IMR-90 (cell line): ENCODE measurements around the gene PCDH1. TPM values are rescaled to one million over a fixed set of nuclear protein-coding genes. Genes with fewer than 3 reads are reported as not detected.

Source experiments
- ATAC-seq: fragments of 200-7000 bp; cut with Tn5 transposase; 2 replicates; pipeline ENCODE4 v1.9.1; 2020; ENCODE audit warnings: low read depth, mild to moderate bottlenecking, moderate library complexity
- BruUV-seq: library from RNA; stranded (reverse); fragments of 400-500 nt; replicated peaks from 2 replicates; lab custom pipeline; 2021; lab: Mats Ljungman, UMichigan
- CTCF ChIA-PET: fragments of 300-600 bp; formaldehyde crosslinking; extraction: SDS; loops from one replicate; lab custom pipeline; 2021; ENCODE audit warnings: antibody characterized with exemption; lab: Yijun Ruan, JAX
- POLR2A ChIA-PET: fragments of 300-600 bp; sonication (Branson Sonifier 250); formaldehyde crosslinking; loops from one replicate; lab custom pipeline; 2022; ENCODE audit warnings: antibody characterized with exemption; ENCODE audit not compliant: unreplicated experiment; lab: Charles Lee
- DNase-seq: peaks from one replicate; pipeline ENCODE4 v3.0.0; 2013
- H2AFZ ChIP-seq: replicated peaks from 2 replicates; pipeline ENCODE3; 2013; ENCODE audit warnings: low read length, mild to moderate bottlenecking; ENCODE audit not compliant: poor library complexity
- H2AK5ac ChIP-seq: 2 replicates; pipeline ENCODE4 v1.6.1; 2013; ENCODE audit warnings: low read depth, low read length, inconsistent platforms
- H2AK9ac ChIP-seq: replicated peaks from 2 replicates; pipeline ENCODE3; 2013; ENCODE audit warnings: mild to moderate bottlenecking, low read depth, low read length, moderate library complexity; ENCODE audit not compliant: poor library complexity
- H2BK120ac ChIP-seq: 2 replicates; pipeline ENCODE4 v1.6.1; 2013; ENCODE audit warnings: low read depth, low read length, inconsistent platforms
- H2BK15ac ChIP-seq: 3 replicates; pipeline ENCODE4 v1.6.1; 2013; ENCODE audit warnings: low read depth, low read length, inconsistent platforms
- H2BK20ac ChIP-seq: 2 replicates; pipeline ENCODE4 v1.6.1; 2013; ENCODE audit warnings: low read depth, mild to moderate bottlenecking, inconsistent platforms, low read length, moderate library complexity
- H2BK5ac ChIP-seq: 2 replicates; pipeline ENCODE4 v1.6.1; 2013; ENCODE audit warnings: mild to moderate bottlenecking, low read depth, low read length, inconsistent platforms; ENCODE audit not compliant: poor library complexity, severe bottlenecking
- H3K14ac ChIP-seq: replicated peaks from 2 replicates; pipeline ENCODE4 v1.6.1; 2013; ENCODE audit warnings: low read depth, low read length, inconsistent platforms
- H3K18ac ChIP-seq: 2 replicates; pipeline ENCODE4 v1.6.1; 2013; ENCODE audit warnings: low read depth, low read length, control low read depth
- H3K23ac ChIP-seq: 2 replicates; pipeline ENCODE4 v1.6.1; 2013; ENCODE audit warnings: low read depth, low read length, inconsistent platforms
- H3K27ac ChIP-seq: 2 replicates; pipeline ENCODE4 v1.5.1; 2013; ENCODE audit warnings: mild to moderate bottlenecking, control low read depth, low read length; ENCODE audit not compliant: insufficient read depth
- H3K27me3 ChIP-seq: 2 replicates; pipeline ENCODE4 v1.6.1; 2013; ENCODE audit warnings: low read length; ENCODE audit not compliant: control insufficient read depth, insufficient read depth
- H3K36me3 ChIP-seq: 2 replicates; pipeline ENCODE4 v1.6.1; 2013; ENCODE audit warnings: low read length, mixed read lengths; ENCODE audit not compliant: control insufficient read depth, insufficient read depth
- H3K4ac ChIP-seq: 2 replicates; pipeline ENCODE4 v1.6.1; 2013; ENCODE audit warnings: low read depth, low read length, inconsistent platforms
- H3K4me1 ChIP-seq: 2 replicates; pipeline ENCODE4 v1.6.1; 2013; ENCODE audit warnings: low read length, mixed read lengths; ENCODE audit not compliant: control insufficient read depth, insufficient read depth
- H3K4me2 ChIP-seq: 2 replicates; pipeline ENCODE4 v1.6.1; 2013; ENCODE audit warnings: low read depth, mild to moderate bottlenecking, control low read depth, low read length, moderate library complexity
- H3K4me3 ChIP-seq: 2 replicates; pipeline ENCODE4 v1.5.1; 2013; ENCODE audit warnings: low read depth, mild to moderate bottlenecking, control low read depth, low read length, moderate library complexity; ENCODE audit not compliant: insufficient read depth
- H3K56ac ChIP-seq: 2 replicates; pipeline ENCODE4 v1.6.1; 2013; ENCODE audit warnings: low read length, inconsistent platforms; ENCODE audit not compliant: insufficient read depth; ENCODE audit errors: extremely low read depth
- H3K79me1 ChIP-seq, 2 experiments: 2 replicates each; pipeline ENCODE4 v1.6.1; 2013; ENCODE audit warnings: low read length in 2 of 2, inconsistent platforms in 1 of 2, low read depth in 1 of 2
- H3K9ac ChIP-seq: 2 replicates; pipeline ENCODE4 v1.6.1; 2013; ENCODE audit warnings: low read depth, low read length, control low read depth
- H3K9me1 ChIP-seq: 2 replicates; pipeline ENCODE4 v1.6.1; 2013; ENCODE audit warnings: low read length, inconsistent platforms; ENCODE audit not compliant: insufficient read depth
- H3K9me3 ChIP-seq: 2 replicates; pipeline ENCODE4 v1.6.1; 2013; ENCODE audit warnings: low read length; ENCODE audit not compliant: control insufficient read depth, insufficient read depth
- H4K20me1 ChIP-seq: 2 replicates; pipeline ENCODE4 v1.6.1; 2013; ENCODE audit warnings: low read length, inconsistent platforms; ENCODE audit not compliant: insufficient read depth
- H4K5ac ChIP-seq: 2 replicates; pipeline ENCODE4 v1.6.1; 2013; ENCODE audit warnings: mild to moderate bottlenecking, low read depth, low read length, control low read depth
- H4K8ac ChIP-seq, 2 experiments: 2 replicates each; pipeline ENCODE4 v1.6.1; 2013; ENCODE audit warnings: low read depth in 2 of 2, low read length in 2 of 2, control low read depth in 1 of 2, inconsistent platforms in 1 of 2
- H4K91ac ChIP-seq: 2 replicates; pipeline ENCODE4 v1.6.1; 2013; ENCODE audit warnings: low read depth, low read length, inconsistent platforms; ENCODE audit not compliant: insufficient read depth
- BHLHE40 ChIP-seq: fragments of 150-350 bp; IDR thresholded peaks from 2 replicates; pipeline ENCODE4 v1.6.1; 2016; ENCODE audit warnings: mild to moderate bottlenecking, low read depth, low read length
- CEBPB ChIP-seq: IDR thresholded peaks from 2 replicates; pipeline ENCODE4 v1.6.1; 2012; ENCODE audit warnings: low read depth, low read length, improper control_type of control experiment
- FOS ChIP-seq: fragments of 150-350 bp; IDR thresholded peaks from 2 replicates; pipeline ENCODE4 v1.6.1; 2016; ENCODE audit warnings: low read depth, low read length
- MAFK ChIP-seq: IDR thresholded peaks from 2 replicates; pipeline ENCODE4 v1.6.1; 2012; ENCODE audit warnings: low read depth, low read length, improper control_type of control experiment
- MAZ ChIP-seq: IDR thresholded peaks from 2 replicates; pipeline ENCODE4 v1.6.1; 2012; ENCODE audit warnings: low read depth, mild to moderate bottlenecking, low read length, improper control_type of control experiment, moderate library complexity, borderline replicate concordance
- MXI1 ChIP-seq: IDR thresholded peaks from 2 replicates; pipeline ENCODE4 v1.6.1; 2012; ENCODE audit warnings: low read depth, mild to moderate bottlenecking, low read length, moderate library complexity, borderline replicate concordance
- NFE2L2 ChIP-seq: fragments of 150-350 bp; IDR thresholded peaks from 2 replicates; pipeline ENCODE4 v1.6.1; 2016; ENCODE audit warnings: low read depth, mild to moderate bottlenecking, low read length
- POLR2A ChIP-seq: IDR thresholded peaks from 2 replicates; pipeline ENCODE4 v1.6.1; 2012; ENCODE audit warnings: mild to moderate bottlenecking, low read depth, low read length
- RAD21 ChIP-seq: IDR thresholded peaks from 2 replicates; pipeline ENCODE4 v1.6.1; 2012; ENCODE audit warnings: low read length, improper control_type of control experiment
- RCOR1 ChIP-seq: IDR thresholded peaks from 2 replicates; pipeline ENCODE4 v1.6.1; 2012; ENCODE audit warnings: mild to moderate bottlenecking, low read length, improper control_type of control experiment; ENCODE audit not compliant: insufficient replicate concordance
- RFX5 ChIP-seq: IDR thresholded peaks from 2 replicates; pipeline ENCODE4 v1.8.0; 2012; ENCODE audit warnings: low read depth, mild to moderate bottlenecking, low read length, moderate library complexity
- SMC3 ChIP-seq: fragments of 150-350 bp; IDR thresholded peaks from 2 replicates; pipeline ENCODE4 v1.6.1; 2016; ENCODE audit warnings: low read depth, mild to moderate bottlenecking, antibody characterized with exemption, low read length, moderate library complexity
- WGBS, 2 experiments: methylation state at CpG; one replicate each; pipeline versions ENCODE4 v1.1.5 to v1.1.7; 2013; ENCODE audit warnings: missing lambda C conversion rate in 2 of 2; ENCODE audit not compliant: insufficient read length in 1 of 2; ENCODE audit errors: extremely low coverage in 2 of 2; 5-methylcytosine and 5-hydroxymethylcytosine counted together
- dilution Hi-C: fragments of 300-500 bp; cut with HindIII; formaldehyde crosslinking; loops from one replicate; pipeline ENCODE4 v1.14.3; 2018; ENCODE audit warnings: low sequenced_read_pairs; ENCODE audit not compliant: unreplicated experiment
- in situ Hi-C: fragments of 300-500 bp; cut with MboI; formaldehyde crosslinking; loops from 3 replicates; pipeline ENCODE4 v1.14.3; 2019; ENCODE audit warnings: low sequenced_read_pairs, inconsistent platforms, mixed read lengths
- intact Hi-C: fragments of 100-400 bp; cut with micrococcal nuclease; formaldehyde crosslinking; loops from 2 replicates; pipeline ENCODE4 v1.10.0; 2022
- polyA plus RNA-seq, 3 experiments: library from polyadenylated mRNA; depleted of rRNA; stranded (reverse); fragments of >200 nt; gene quantifications; 2 replicates each; pipeline ENCODE4 v1.2.3, GENCODE V29; 2012; ENCODE audit warnings: low replicate concordance in 1 of 3
- total RNA-seq: library from RNA; depleted of rRNA; stranded (reverse); fragments of >200 nt; gene quantifications from 2 replicates; pipeline ENCODE4 v1.2.3, GENCODE V29; 2012
- TF ChIP-seq, protein P1 (sequence below): conservative IDR thresholded peaks from 2 replicates; pipeline ENCODE4 v1.5.1; 2012; ENCODE audit warnings: mild to moderate bottlenecking, low read depth, low read length, improper control_type of control experiment
- TF ChIP-seq, protein P2 (sequence below): fragments of 150-350 bp; IDR thresholded peaks from 2 replicates; pipeline ENCODE4 v1.6.1; 2016; ENCODE audit warnings: low read depth, mild to moderate bottlenecking, low read length, moderate library complexity, borderline replicate concordance
- TF ChIP-seq, protein P3 (sequence below): fragments of 150-350 bp; IDR thresholded peaks from 2 replicates; pipeline ENCODE4 v1.6.1; 2017; ENCODE audit warnings: mild to moderate bottlenecking, antibody characterized with exemption, low read length, low read depth

Gene PCDH1
- total and polyA plus RNA-seq, 2 of the 4 experiments (the other 2 are of a cell fraction), result 0.74 to 0.90 TPM

DNA sequence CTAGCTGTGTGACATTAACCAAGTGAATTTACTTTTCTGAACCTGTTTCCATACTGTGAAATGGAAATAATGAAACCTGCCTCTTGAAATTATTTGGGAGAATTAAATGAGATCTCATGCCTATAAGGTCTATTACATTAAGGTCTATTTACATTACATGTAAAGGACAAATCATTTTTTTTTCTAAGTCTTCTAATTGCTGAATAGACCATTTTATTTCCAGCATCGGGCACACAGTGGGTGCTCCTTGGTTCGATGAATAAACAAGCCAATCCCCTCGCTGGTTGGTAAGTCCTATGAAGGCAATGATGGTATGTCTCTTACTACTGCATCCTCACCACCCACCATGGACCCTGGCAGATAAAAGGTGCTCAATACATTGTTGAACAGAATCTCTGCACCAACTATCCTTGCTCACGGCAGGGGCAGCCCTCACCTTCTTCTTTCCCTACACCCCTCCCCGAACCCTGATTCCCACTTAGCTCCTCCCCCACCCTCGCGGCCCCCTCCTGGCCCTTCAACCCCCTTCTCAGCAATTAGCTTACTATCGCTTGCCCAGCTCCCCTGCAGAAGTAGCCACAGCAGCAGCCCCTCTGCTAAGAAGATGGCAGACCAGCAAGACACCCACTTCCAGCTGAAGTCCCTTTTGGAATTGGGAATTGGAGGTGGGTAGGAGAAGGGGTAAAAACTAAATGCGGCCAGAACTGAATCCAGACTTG lies 3.0 kb downstream of the PCDH1 start:
- Histone ChIP-seq H2BK5ac (no peak overlapping the region), H2BK15ac (no peak overlapping the region), H4K91ac (no peak overlapping the region), H2AK9ac (no peak overlapping the region), H3K36me3 (no peaks in the 10 kb centered on the region), H4K20me1 (peaks cover 2% of the 10 kb centered on the region; the same call in 1 of the 2 replicates), H3K79me1 (no peaks in the 10 kb centered on the region), H3K4ac (no peak overlapping the region), H3K4me3 (no peak overlapping the region), H2AK5ac (no peak overlapping the region), H3K56ac (no peak overlapping the region), H2BK20ac (no peak overlapping the region), H3K18ac (no peak overlapping the region), H3K27me3 (peaks cover 75% of the 10 kb centered on the region), H3K27ac (no peak overlapping the region), H3K4me2 (no peak overlapping the region), H4K5ac (no peak overlapping the region), H3K23ac (no peak overlapping the region), H4K8ac (no peak overlapping the region), H3K9me1 (peaks cover 4% of the 10 kb centered on the region; the same call in 1 of the 2 replicates), H3K9me3 (0 out of 2 replicates have a peak, but pooled peaks cover 2% of the 10 kb centered on the region), H2BK120ac (no peak overlapping the region), H3K9ac (no peak overlapping the region), H3K14ac (no peak overlapping the region), H3K4me1 (peaks cover 8% of the 10 kb centered on the region; the same call in 1 of the 2 replicates), H2AFZ (no peak overlapping the region)
- ATAC-seq (no peak), DNase-seq (no peak)
- dilution Hi-C loops (no loop called here), in situ Hi-C loops (loop anchor here (5.0 kb wide), 1 partner anchor 82 kb away; the partner anchor contains the start of gene PCDH12), intact Hi-C loops (no loop called here)
- no TSS peak for BruUV-seq
- CTCF ChIA-PET, result no interaction called here
- POLR2A ChIA-PET, result no interaction called here
- WGBS, 2 experiments, result no CpG with 5 or more reads among the region's 9 CpGs
- no peak for TF ChIP-seq RFX5
- no peak for TF ChIP-seq POLR2A
- TF ChIP-seq, protein P1, sequence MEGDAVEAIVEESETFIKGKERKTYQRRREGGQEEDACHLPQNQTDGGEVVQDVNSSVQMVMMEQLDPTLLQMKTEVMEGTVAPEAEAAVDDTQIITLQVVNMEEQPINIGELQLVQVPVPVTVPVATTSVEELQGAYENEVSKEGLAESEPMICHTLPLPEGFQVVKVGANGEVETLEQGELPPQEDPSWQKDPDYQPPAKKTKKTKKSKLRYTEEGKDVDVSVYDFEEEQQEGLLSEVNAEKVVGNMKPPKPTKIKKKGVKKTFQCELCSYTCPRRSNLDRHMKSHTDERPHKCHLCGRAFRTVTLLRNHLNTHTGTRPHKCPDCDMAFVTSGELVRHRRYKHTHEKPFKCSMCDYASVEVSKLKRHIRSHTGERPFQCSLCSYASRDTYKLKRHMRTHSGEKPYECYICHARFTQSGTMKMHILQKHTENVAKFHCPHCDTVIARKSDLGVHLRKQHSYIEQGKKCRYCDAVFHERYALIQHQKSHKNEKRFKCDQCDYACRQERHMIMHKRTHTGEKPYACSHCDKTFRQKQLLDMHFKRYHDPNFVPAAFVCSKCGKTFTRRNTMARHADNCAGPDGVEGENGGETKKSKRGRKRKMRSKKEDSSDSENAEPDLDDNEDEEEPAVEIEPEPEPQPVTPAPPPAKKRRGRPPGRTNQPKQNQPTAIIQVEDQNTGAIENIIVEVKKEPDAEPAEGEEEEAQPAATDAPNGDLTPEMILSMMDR, result no peak
- TF ChIP-seq, protein P2, sequence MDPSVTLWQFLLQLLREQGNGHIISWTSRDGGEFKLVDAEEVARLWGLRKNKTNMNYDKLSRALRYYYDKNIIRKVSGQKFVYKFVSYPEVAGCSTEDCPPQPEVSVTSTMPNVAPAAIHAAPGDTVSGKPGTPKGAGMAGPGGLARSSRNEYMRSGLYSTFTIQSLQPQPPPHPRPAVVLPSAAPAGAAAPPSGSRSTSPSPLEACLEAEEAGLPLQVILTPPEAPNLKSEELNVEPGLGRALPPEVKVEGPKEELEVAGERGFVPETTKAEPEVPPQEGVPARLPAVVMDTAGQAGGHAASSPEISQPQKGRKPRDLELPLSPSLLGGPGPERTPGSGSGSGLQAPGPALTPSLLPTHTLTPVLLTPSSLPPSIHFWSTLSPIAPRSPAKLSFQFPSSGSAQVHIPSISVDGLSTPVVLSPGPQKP, result no peak
- TF ChIP-seq RAD21, result no peak
- TF ChIP-seq SMC3, result no peak
- TF ChIP-seq BHLHE40, result no peak
- TF ChIP-seq, protein P3, sequence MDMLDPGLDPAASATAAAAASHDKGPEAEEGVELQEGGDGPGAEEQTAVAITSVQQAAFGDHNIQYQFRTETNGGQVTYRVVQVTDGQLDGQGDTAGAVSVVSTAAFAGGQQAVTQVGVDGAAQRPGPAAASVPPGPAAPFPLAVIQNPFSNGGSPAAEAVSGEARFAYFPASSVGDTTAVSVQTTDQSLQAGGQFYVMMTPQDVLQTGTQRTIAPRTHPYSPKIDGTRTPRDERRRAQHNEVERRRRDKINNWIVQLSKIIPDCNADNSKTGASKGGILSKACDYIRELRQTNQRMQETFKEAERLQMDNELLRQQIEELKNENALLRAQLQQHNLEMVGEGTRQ, result no peak
- TF ChIP-seq MXI1, result no peak
- no peak for TF ChIP-seq CEBPB
- TF ChIP-seq NFE2L2, result no peak
- no peak for TF ChIP-seq MAZ
- TF ChIP-seq MAFK, result no peak
- no peak for TF ChIP-seq FOS
- no peak for TF ChIP-seq RCOR1
